Right cardiac atrium (tissue), 5 donors: ENCODE results near the gene LARP1B. TPM values are rescaled to one million over a fixed set of nuclear protein-coding genes. Genes with fewer than 3 reads are reported as not detected.
A peak's percentile ranks its signal among the peaks of the same experiment; 100 is the strongest.

Source experiments
- ATAC-seq, 2 donors: fragments of 200-7000 bp; cut with Tn5 transposase; one replicate each; pipeline versions ENCODE4 v1.8.0 to v1.9.1; 2020; ENCODE audit warnings: moderate library complexity in 2 of 2, mild to moderate bottlenecking in 1 of 2
- DNase-seq, 3 donors: peaks; one replicate each; pipeline ENCODE4 v3.0.0-alpha.2; 2020
- H3K27ac ChIP-seq: one replicate; pipeline ENCODE4 v1.5.1; 2013; ENCODE audit warnings: mild to moderate bottlenecking, low read length, control low read depth, moderate library complexity
- H3K27me3 ChIP-seq: one replicate; pipeline ENCODE4 v1.6.1; 2013; ENCODE audit not compliant: control insufficient read depth, insufficient read depth
- H3K4me1 ChIP-seq: one replicate; pipeline ENCODE4 v1.6.1; 2013; ENCODE audit warnings: low read length; ENCODE audit not compliant: control insufficient read depth, insufficient read depth
- H3K4me3 ChIP-seq: one replicate; pipeline ENCODE4 v1.5.1; 2013; ENCODE audit warnings: low read length, control low read depth
- H3K9me3 ChIP-seq: one replicate; pipeline ENCODE4 v1.6.1; 2013; ENCODE audit warnings: low read length; ENCODE audit not compliant: control insufficient read depth
- WGBS: extraction: QIAGEN DNeasy Blood & Tissue Kit; methylation state at CpG from one replicate; pipeline ENCODE4 v1.1.7; 2013; 5-methylcytosine and 5-hydroxymethylcytosine counted together
- intact Hi-C, 4 donors: fragments of 100-400 bp; cut with DNase I; formaldehyde crosslinking; loops; one replicate each; pipeline versions ENCODE4 v1.11.0 to v1.14.0; 2022 to 2023
- polyA plus RNA-seq: library from polyadenylated mRNA; stranded (reverse); fragments of 200-250 nt; gene quantifications from one replicate; pipeline ENCODE4 v1.2.3, GENCODE V29; 2013
- total RNA-seq, 4 donors: library from RNA; stranded (reverse); fragmentation: NEBNext Ultra II Directional; extraction: Animal tissue kit (Norgen Biotek cat#: 25700); gene quantifications; one replicate each; pipeline ENCODE4 v1.2.1, GENCODE V29; 2021
- donor health status: healthy with polysubstance abuse.
- donor health status: DM: no; HTN: yes; CAD: no.
- donor health status: DM: no; HTN: no; CAD: no.
- donor health status: DM: no; HTN: yes; CAD: no; lungs with severe emphysema.
- donor health status: DM: yes; HTN: yes; CAD: no.

The LARP1B gene
- total and polyA plus RNA-seq, 5 donors: 7.4 to 15.8 (median 11.1) TPM

DNA sequence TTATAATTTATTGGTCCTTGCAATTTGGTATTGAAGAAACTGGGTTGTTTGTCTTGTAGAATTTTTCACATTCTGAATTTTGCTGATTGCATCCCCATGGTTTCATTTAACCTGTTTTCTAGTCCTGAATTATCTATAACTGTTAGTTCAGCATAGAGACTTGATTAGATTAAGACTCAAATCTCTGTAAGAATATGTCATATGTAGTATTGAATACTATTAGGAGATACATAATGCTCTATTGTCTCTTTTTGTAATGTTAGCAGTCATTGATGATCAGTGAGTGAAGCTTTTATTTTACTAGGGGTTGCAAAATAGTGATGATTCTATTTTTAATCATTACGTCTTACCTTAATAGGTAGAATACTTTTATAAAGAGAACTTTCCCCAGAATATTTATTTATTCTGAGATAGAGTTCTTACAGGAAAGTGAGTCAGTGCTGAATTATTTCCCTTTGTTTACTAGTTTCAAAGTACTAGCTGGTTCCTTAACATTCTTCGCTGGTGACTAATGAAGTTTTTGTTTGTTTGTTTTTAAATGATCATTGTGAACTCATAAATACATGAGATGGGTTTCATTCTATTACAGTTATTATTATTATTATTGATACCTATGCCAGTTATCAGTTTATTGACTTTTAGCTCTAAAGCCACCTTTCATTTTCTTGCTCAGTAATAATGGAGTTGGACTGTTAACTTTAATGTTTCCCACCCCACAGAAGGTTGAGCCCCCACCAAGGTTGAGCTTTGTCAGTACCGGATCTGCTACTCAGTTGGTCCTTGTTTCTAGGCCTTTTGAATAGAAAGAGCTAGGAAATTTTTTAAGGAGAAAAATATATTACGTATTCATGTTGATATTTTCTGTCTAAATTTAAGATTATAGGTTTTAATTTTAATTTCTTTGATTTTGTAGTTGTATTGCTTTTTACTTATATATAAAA, 102.3 kb downstream of the LARP1B start:
- WGBS: 79% methylated on average over 4 of the region's 4 CpGs
- peak overlapping the region; percentile 68 for H3K27ac ChIP-seq
- intact Hi-C loops: no loop called here

DNA sequence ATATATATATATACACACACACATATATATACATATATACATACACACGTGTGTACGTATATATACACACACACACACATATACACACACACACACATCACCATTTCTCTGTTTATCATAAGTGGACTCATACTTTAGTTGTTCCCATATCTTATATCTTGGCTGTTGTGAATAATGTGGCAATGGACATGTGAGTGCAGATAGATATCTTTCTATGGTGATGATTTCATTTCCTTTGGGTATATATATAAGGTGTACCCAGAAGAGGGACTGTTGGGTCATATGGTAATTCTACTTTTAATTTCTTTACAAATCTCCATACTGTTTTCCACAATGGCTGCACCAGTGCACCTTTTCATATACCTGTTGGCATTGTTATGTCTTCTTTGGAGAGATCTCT, 105.9 kb downstream of the LARP1B start:
- 82% methylated on average over 2 of the region's 2 CpGs for WGBS
- H3K27me3 ChIP-seq: no peaks in the 10 kb centered on the region
- no peaks in the 10 kb centered on the region for H3K9me3 ChIP-seq
- ATAC-seq: no peak
- intact Hi-C loops: no loop called here
- H3K4me3 ChIP-seq: no peak overlapping the region
- H3K27ac ChIP-seq: no peak overlapping the region
- DNase-seq: no peak
- H3K4me1 ChIP-seq: no peaks in the 10 kb centered on the region

More for the DNA sequence above, 102.3 kb downstream of the LARP1B start:
- H3K4me3 ChIP-seq: no peak overlapping the region
- no peaks in the 10 kb centered on the region for H3K9me3 ChIP-seq
- H3K4me1 ChIP-seq: no peaks in the 10 kb centered on the region
- no peak for DNase-seq
- H3K27me3 ChIP-seq: no peaks in the 10 kb centered on the region
- ATAC-seq: peak in 1 of 2 donors; percentile 45

DNA sequence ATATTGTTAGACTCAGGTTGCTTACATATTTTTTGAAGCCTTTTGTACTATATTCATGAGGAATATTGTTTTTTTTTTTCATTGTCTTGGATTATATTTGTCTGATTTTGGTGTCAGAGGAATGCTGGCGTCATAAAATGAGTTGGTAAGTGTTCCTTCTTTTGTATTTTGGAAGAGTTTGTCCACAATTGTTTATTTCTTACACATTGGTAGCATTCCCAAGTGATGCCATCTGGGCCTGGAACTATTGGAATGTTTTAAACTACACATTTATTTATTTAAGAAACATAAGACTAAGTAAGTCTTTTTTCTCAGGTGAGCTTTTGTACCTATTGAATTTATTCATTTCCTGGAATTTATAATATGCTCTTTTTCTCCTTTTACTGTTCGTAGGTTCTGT, 107.6 kb downstream of the LARP1B start:
- WGBS: 94% methylated on average over 2 of the region's 2 CpGs
- Histone ChIP-seq H3K9me3 (no peaks in the 10 kb centered on the region), H3K27me3 (no peaks in the 10 kb centered on the region), H3K4me1 (no peaks in the 10 kb centered on the region), H3K27ac (no peak overlapping the region), H3K4me3 (no peak overlapping the region)
- ATAC-seq: no peak
- intact Hi-C loops: no loop called here
- no peak for DNase-seq

DNA sequence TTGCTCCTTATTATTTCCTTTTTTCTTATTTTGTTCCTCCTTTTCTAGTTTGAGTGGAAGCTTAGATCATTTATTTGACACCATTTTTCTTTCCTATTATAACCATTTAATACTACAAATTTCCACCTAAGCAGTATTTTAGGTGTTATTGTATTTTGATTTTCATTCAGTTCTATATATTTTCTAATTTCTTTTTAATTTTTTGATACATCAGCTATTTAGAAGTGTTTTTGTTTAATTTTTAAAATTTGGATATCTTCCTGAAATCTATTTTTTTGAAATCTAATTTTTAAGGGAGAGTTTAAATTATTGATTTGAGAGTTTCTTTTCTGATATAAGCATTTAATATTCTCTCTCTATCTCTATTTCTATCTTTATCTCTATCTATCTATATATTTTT, 108.1 kb downstream of the LARP1B start:
- Histone ChIP-seq H3K27me3 (no peaks in the 10 kb centered on the region), H3K4me3 (no peak overlapping the region), H3K9me3 (no peaks in the 10 kb centered on the region), H3K27ac (no peak overlapping the region), H3K4me1 (no peaks in the 10 kb centered on the region)
- DNase-seq (no peak), ATAC-seq (no peak)
- intact Hi-C loops: no loop called here

DNA sequence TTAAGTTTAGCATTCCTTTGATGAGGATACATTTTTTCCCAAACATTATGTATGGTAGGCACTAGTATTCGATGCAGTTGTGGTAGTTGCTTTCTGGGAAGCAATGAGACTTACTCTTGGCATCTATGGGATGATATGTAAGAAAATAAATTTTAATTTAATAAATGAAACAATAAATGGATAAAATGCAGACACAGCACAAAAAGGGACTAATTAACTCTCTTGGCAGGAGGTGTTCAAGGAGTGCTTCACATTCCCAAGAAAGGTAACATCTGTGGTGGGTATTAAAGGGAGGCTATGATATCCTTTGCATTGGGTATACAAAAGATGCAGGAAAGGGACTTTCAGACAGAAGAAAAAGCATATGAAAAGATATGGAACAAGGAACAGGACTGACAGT, 115.5 kb downstream of the LARP1B start:
- Histone ChIP-seq H3K4me3 (no peak overlapping the region), H3K27ac (no peak overlapping the region), H3K9me3 (no peaks in the 10 kb centered on the region), H3K27me3 (no peaks in the 10 kb centered on the region), H3K4me1 (no peaks in the 10 kb centered on the region)
- no peak for DNase-seq
- intact Hi-C loops: no loop called here
- WGBS: 95% methylated on average over 1 of the region's 1 CpG
- ATAC-seq: no peak

DNA sequence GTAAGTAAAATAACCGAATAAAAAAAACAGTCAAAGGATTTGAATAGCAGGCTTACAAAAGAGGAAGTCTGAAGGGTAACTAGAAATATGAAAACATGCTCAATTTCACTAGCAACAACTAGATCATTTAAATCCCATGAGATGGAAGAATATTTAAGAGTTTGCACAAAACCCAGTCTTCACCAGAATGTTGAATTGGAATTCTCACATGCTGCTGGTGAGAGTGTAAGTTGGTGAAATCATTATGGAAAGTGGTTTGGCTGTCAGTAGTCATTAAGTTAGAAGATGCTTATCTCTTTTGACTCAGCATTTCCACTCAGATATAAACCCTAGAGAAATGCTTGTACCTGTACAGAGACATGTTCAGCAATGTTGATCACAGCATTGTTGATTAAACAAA, 116.4 kb downstream of the LARP1B start:
- H3K4me3 ChIP-seq: no peak overlapping the region
- ATAC-seq: no peak
- WGBS: 77% methylated on average over 1 of the region's 1 CpG
- H3K4me1 ChIP-seq: no peaks in the 10 kb centered on the region
- no peaks in the 10 kb centered on the region for H3K9me3 ChIP-seq
- intact Hi-C loops: no loop called here
- no peak for DNase-seq
- no peak overlapping the region for H3K27ac ChIP-seq
- H3K27me3 ChIP-seq: no peaks in the 10 kb centered on the region

DNA sequence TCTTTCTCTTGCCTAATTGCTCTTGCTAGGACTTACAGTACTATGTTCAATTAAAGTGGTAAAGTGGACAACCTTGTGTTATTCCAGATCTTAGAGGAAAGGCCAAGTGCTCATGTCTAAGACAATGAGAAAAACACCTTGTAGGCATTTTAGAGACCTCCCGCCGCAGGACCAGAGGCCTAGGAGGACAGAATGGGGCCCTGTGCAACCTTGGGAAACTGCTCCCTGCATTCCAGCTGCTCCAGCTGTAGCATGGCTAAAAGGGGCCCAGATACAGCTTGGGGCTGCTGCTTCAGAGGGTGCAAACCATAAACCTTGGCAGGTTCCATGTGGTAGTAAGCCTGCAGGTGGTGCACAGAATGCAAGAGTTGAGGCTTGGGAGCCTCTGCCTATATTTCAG, 125.5 kb downstream of the LARP1B start:
- ATAC-seq: no peak
- 99% methylated on average over 2 of the region's 2 CpGs for WGBS
- H3K4me3 ChIP-seq: no peak overlapping the region
- intact Hi-C loops: no loop called here
- no peaks in the 10 kb centered on the region for H3K27me3 ChIP-seq
- no peak overlapping the region for H3K27ac ChIP-seq
- no peaks in the 10 kb centered on the region for H3K4me1 ChIP-seq
- DNase-seq: no peak
- H3K9me3 ChIP-seq: no peaks in the 10 kb centered on the region

DNA sequence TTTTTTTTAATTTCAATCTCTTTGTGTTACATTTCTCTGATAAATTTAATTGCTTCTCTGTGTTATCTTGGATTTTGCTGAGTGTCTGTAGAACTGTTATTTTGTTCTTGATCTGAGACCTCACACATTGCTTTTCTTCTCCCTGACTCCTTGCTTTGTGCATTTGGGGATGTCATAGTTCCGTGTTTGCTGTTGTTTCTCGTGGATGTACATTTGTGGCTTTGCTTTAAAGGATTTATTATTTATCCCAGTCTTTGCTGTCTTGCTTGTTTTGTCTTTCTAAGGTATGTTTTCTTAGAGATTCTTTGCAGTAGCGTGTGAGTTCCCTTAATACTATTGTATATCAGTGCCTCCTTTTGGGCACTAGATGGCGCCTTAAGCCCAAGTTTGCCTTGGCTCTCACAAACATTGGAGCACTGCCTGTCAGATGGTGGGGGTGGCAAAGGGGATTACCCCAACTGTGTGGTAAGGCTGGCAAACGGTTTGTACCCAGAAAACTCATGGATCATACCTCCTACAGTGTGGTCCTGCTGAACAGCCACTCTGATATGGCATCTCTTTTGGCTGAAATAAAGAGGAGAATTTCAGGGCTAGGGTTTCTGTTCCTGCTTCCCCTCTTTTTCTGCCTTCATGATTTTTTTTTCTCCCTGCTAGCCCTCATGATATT, 130.1 kb downstream of the LARP1B start:
- H3K4me1 ChIP-seq: no peaks in the 10 kb centered on the region
- WGBS: 8% methylated on average over 5 of the region's 5 CpGs
- intact Hi-C loops: loop anchor here in 3 of 4 donors (5.0 to 10.0 kb wide), 2 partner anchors 671 to 674 kb away; no protein-coding TSS in a partner anchor

DNA sequence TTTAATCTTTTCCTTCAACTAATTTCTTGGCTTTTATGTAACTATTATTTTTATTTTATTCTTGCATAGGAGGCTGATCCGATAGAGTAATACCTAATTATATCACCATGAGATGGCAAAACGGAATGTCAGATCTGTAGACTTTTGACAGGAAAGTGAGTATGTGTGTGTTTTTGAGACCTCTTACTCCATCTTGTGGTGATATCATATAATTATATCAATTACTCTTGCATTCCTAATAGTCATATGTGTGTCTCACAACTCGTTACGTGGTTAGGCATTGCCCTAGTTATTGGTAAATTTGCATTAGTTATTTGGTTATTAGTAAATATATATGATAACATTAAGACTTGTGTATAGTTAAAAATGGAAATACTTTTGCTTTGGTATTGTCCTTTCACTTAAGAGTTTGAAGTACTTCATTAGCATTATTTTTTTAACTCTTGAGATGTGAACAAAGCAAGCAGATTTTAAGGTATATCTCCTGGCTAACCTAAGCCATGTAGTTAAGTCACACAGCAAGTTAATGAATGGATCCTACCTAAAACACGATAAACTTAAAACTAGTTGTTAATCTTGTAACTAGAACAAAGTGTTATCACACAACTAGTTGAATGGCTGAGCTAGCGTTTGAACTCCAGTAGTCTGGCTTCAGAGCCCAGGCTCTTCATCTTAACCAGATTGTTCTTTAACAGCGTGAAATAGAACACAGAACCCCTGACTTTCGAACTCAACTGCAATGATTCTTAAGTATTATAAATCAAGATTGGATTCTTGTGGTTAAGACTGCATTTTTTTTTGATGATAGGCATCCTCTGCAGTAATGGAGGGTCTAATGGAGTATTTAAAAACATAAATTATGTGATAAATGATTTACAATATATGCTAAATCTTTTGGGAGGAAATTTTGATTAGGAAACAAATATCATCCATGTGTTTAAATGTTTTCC, 159.4 kb downstream of the LARP1B start:
- H3K9me3 ChIP-seq: no peaks in the 10 kb centered on the region
- DNase-seq (no peak), ATAC-seq (peak in 1 of 2 donors; percentile 35)
- no peaks in the 10 kb centered on the region for H3K4me1 ChIP-seq
- 36% methylated on average over 8 of the region's 8 CpGs for WGBS
- no peaks in the 10 kb centered on the region for H3K27me3 ChIP-seq
- intact Hi-C loops: no loop called here
- H3K27ac ChIP-seq: no peak overlapping the region
- no peak overlapping the region for H3K4me3 ChIP-seq

More for the DNA sequence above, 130.1 kb downstream of the LARP1B start:
- ATAC-seq: peak; percentile 85 to 89
- Histone ChIP-seq H3K27me3 (no peaks in the 10 kb centered on the region), H3K4me3 (no peak overlapping the region), H3K27ac (no peak overlapping the region), H3K9me3 (no peaks in the 10 kb centered on the region)
- DNase-seq: peak; percentile 50 to 72 (median 56)

DNA sequence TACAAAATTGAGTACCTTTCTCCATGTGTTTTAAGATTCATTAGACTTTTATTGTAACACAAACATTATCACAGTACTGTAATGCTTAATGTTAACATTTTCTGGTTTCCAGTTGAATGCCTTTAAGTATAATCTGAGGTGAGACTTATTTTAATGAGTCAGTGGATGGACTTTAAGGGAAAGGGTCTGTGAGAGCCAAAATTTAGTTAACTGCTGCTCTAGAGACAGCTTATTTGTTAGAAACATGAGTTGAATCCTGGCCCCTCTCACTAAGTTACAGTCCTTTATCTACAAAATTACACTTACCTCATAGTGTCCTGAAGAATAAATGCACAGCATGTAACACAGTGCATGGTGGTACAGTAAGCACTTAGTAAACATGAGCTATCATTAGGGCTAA, 160.5 kb downstream of the LARP1B start:
- no peak overlapping the region for H3K27ac ChIP-seq
- H3K4me3 ChIP-seq: no peak overlapping the region
- intact Hi-C loops: no loop called here
- no peaks in the 10 kb centered on the region for H3K27me3 ChIP-seq
- DNase-seq: no peak
- H3K4me1 ChIP-seq: no peaks in the 10 kb centered on the region
- no peaks in the 10 kb centered on the region for H3K9me3 ChIP-seq
- peak in 1 of 2 donors; percentile 40 for ATAC-seq
